Measurements from ENCODE around the gene GCNT4. TPM values are rescaled to one million over a fixed set of nuclear protein-coding genes. Genes with fewer than 3 reads are reported as not detected.
A peak's percentile ranks its signal among the peaks of the same experiment; 100 is the strongest.

GCNT4 gene
- total and polyA plus RNA-seq, 2 of the 8 experiments (the other 6 are each of a cell fraction or from before 2014, with no cell fraction given), result 1.1 to 14.5 TPM

DNA sequence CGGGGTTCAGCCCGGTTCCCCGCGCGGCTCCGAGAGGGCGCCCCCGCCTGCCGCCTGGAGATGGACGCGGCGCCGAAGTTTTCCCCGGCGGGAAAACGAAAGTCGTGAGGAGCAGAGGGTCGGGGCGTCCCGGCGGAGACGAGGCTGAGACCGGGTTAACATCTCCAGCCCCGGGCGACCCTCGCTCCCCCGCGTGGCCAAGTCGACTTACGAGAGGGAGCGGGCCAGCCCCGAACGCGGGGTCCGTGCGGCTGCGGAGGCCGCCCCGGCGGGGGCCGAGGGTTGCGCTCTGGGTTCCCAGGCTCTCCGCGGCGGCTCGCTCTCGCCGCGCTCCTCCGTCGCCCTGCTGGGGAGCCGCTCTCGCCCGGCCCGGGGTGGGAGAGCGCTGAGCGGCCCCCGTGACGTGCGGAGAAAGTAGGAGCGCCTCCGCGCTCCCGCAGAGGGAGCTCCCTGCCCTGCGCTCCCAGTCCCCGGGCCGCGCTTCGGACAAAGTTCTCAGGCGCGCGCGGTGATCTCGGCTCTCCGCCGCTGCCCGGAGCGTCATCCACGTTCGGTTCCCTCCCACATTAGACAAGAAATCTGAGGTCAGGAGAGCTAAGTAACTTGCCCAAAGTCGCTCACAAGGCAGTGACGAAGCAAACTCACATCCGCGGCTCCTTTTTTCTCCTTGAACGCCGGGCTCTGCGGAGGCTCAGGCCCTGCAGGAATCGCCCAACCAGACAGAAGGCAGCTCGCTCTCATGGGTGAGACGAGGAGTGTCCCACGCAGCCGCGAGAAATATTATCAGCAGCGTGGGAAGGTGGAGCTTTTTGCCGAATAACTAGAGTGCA, 1.2 kb upstream of the GCNT4 start:
- no peaks in the 10 kb centered on the region for H3K9me3 ChIP-seq (ENCODE audit: insufficient read depth in 2 of 2, low read depth in 1 of 2, low read length in 1 of 2)
- H2BK20ac ChIP-seq (ENCODE audit: low read length), result peak overlapping the region; percentile 19; the same call in 1 of the 2 replicates
- peak overlapping the region; percentile 10 for H4K5ac ChIP-seq (ENCODE audit: insufficient read length, low read depth, low read length)
- ChIA-PET CTCF (ENCODE audit: partially characterized antibody) (interaction anchor here (0.6 to 4.3 kb wide), 5 partner anchors 13 to 183 kb away, joined by 3 to 29 read pairs (median 5); partner anchors contain the start of gene ANKRD31), POLR2A (ENCODE audit: partially characterized antibody) (interaction anchor here (1.0 to 3.2 kb wide), 3 partner anchors 10 to 188 kb away, joined by 3 to 12 read pairs (median 4); partner anchors contain the start of gene ANKRD31)
- no peaks in the 10 kb centered on the region for H3K36me3 ChIP-seq (ENCODE audit: control insufficient read depth in 2 of 4, insufficient read depth in 4 of 4, low read length in 3 of 4)
- peak overlapping the region; percentile 60 for H2AFZ ChIP-seq (ENCODE audit: low read length)
- H3K79me2 ChIP-seq (ENCODE audit: control insufficient read depth in 1 of 2, insufficient read depth in 2 of 2, low read length in 2 of 2), result peaks cover 0 to 37% of the 10 kb centered on the region in 2 experiments; a peak in 2 of 4 replicates
- H3K23me2 ChIP-seq (ENCODE audit: low read depth, low read length), result peaks cover 13% of the 10 kb centered on the region
- H3K4me3 ChIP-seq (ENCODE audit: extremely low read depth in 1 of 4, insufficient read depth in 2 of 4, low read depth in 3 of 4, low read length in 4 of 4), result peak overlapping the region; percentile 68 to 76 (median 73)
- no peak overlapping the region for H2BK120ac ChIP-seq (replicated peaks; ENCODE audit: low read depth, low read length)
- H3K4me1 ChIP-seq (replicated peaks in 1 of 4; ENCODE audit: control insufficient read depth in 3 of 4, insufficient read depth in 4 of 4, low read length in 3 of 4), result peaks cover 18 to 35% (median 27%) of the 10 kb centered on the region in 4 experiments
- no peaks in the 10 kb centered on the region for H3K79me1 ChIP-seq (ENCODE audit: low read depth, low read length)
- no peak overlapping the region for H3K23ac ChIP-seq (ENCODE audit: insufficient read length)
- H3K27me3 ChIP-seq (replicated peaks in 1 of 4; ENCODE audit: control insufficient read depth in 3 of 4, extremely low read depth in 1 of 4, insufficient read depth in 3 of 4, low read length in 3 of 4), result peaks cover 0 to 33% (median 15%) of the 10 kb centered on the region in 4 experiments; a peak in 4 of 7 replicates
- peak overlapping the region; percentile 83 for H3K18ac ChIP-seq (ENCODE audit: extremely low read depth, low read length)
- H3K27ac ChIP-seq (ENCODE audit: low read depth, low read length), result peak overlapping the region; percentile 35; the same call in 1 of the 2 replicates
- peak overlapping the region; percentile 27 for H3K4ac ChIP-seq (replicated peaks; ENCODE audit: insufficient read length, low read depth, low read length)
- H2BK12ac ChIP-seq (ENCODE audit: low read depth, low read length), result peak overlapping the region; percentile 88
- peaks cover 0 to 8% of the 10 kb centered on the region in 2 experiments for H4K20me1 ChIP-seq (replicated peaks in 1 of 2; ENCODE audit: control insufficient read depth in 1 of 2, insufficient read depth in 2 of 2, low read length in 2 of 2)
- H4K8ac ChIP-seq (ENCODE audit: extremely low read depth, insufficient read depth, low read length), result peak overlapping the region; percentile 85; the same call in 1 of the 2 replicates
- DNase-seq (ENCODE audit: low read depth in 1 of 2, low spot score in 2 of 2) (peak in 1 of 2 experiments; percentile 70), FAIRE-seq (no peak)
- H2AK5ac ChIP-seq (ENCODE audit: low read depth, low read length), result no peak overlapping the region; the same call in 1 of the 2 replicates
- peak overlapping the region; percentile 51 to 90 (median 72) for H3K9ac ChIP-seq (replicated peaks in 1 of 4; ENCODE audit: extremely low read depth in 1 of 4, low read depth in 3 of 4, low read length in 3 of 4)
- WGBS, 2 experiments (ENCODE audit: extremely low coverage in 1 of 2, insufficient coverage in 1 of 2, insufficient read length in 1 of 2, insufficient replicate concordance in 2 of 2, low coverage in 1 of 2, low lambda C conversion rate in 2 of 2, missing lambda C conversion rate in 1 of 2), result 1% methylated on average over 79 of the region's 95 CpGs; no CpG with 5 or more reads in 1 of the 2 experiments
- H2BK5ac ChIP-seq (ENCODE audit: low read depth, low read length), result peak overlapping the region; percentile 54; the same call in 1 of the 2 replicates
- peak overlapping the region; percentile 45 for H4K91ac ChIP-seq (replicated peaks; ENCODE audit: insufficient read length, low read length)
- peak overlapping the region; percentile 85; the same call in 1 of the 2 replicates for H2BK15ac ChIP-seq (ENCODE audit: low read length)
- H3K4me2 ChIP-seq (ENCODE audit: insufficient read depth in 1 of 2, low read depth in 2 of 2, low read length in 2 of 2), result peak overlapping the region; percentile 93 to 97
- H3K14ac ChIP-seq (ENCODE audit: insufficient read length), result no peak overlapping the region
- peak overlapping the region; percentile 34 for H3K56ac ChIP-seq (replicated peaks; ENCODE audit: insufficient read length, low read depth, low read length)
- TF ChIP-seq ASH2L (IDR thresholded peaks at IDR 0.05; ENCODE audit: low read length), result peak; percentile 82
- peak; percentile 52 for TF ChIP-seq CREB1 (IDR thresholded peaks at IDR 0.05)
- TF ChIP-seq, protein P1, sequence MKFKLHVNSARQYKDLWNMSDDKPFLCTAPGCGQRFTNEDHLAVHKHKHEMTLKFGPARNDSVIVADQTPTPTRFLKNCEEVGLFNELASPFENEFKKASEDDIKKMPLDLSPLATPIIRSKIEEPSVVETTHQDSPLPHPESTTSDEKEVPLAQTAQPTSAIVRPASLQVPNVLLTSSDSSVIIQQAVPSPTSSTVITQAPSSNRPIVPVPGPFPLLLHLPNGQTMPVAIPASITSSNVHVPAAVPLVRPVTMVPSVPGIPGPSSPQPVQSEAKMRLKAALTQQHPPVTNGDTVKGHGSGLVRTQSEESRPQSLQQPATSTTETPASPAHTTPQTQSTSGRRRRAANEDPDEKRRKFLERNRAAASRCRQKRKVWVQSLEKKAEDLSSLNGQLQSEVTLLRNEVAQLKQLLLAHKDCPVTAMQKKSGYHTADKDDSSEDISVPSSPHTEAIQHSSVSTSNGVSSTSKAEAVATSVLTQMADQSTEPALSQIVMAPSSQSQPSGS (IDR thresholded peaks at IDR 0.05; ENCODE audit: low read length), result 0 out of 2 replicates have a peak, but pooled peaks have one; percentile 40
- TF ChIP-seq, protein P2, sequence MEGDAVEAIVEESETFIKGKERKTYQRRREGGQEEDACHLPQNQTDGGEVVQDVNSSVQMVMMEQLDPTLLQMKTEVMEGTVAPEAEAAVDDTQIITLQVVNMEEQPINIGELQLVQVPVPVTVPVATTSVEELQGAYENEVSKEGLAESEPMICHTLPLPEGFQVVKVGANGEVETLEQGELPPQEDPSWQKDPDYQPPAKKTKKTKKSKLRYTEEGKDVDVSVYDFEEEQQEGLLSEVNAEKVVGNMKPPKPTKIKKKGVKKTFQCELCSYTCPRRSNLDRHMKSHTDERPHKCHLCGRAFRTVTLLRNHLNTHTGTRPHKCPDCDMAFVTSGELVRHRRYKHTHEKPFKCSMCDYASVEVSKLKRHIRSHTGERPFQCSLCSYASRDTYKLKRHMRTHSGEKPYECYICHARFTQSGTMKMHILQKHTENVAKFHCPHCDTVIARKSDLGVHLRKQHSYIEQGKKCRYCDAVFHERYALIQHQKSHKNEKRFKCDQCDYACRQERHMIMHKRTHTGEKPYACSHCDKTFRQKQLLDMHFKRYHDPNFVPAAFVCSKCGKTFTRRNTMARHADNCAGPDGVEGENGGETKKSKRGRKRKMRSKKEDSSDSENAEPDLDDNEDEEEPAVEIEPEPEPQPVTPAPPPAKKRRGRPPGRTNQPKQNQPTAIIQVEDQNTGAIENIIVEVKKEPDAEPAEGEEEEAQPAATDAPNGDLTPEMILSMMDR (IDR thresholded peaks at IDR 0.05; ENCODE audit: control extremely low read depth in 1 of 3, insufficient read depth in 1 of 3, low read depth in 1 of 3, low read length in 3 of 3), result peak in 1 of 3 experiments; percentile 0; a peak in 1 of 4 replicates
- TF ChIP-seq, protein P3, sequence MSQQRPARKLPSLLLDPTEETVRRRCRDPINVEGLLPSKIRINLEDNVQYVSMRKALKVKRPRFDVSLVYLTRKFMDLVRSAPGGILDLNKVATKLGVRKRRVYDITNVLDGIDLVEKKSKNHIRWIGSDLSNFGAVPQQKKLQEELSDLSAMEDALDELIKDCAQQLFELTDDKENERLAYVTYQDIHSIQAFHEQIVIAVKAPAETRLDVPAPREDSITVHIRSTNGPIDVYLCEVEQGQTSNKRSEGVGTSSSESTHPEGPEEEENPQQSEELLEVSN (IDR thresholded peaks at IDR 0.05), result peak; percentile 83
